GM12878 (cell line): Measurements from ENCODE around the gene KRTAP24-1.

ENCODE experiments used
- ATF2 ChIP-seq: IDR thresholded peaks from 2 replicates; pipeline ENCODE4 v1.6.1; 2012; ENCODE audit warnings: low read length, inconsistent platforms
- EP300 ChIP-seq, 2 experiments: fragments of 150-350 bp in 1 of 2; IDR thresholded peaks; 2 replicates each; pipeline ENCODE4 v1.6.1; 2011 to 2012; ENCODE audit warnings: low read depth in 2 of 2, low read length in 2 of 2, borderline replicate concordance in 1 of 2, improper control_type of control experiment in 1 of 2, inconsistent platforms in 1 of 2; ENCODE audit not compliant: control insufficient read depth in 1 of 2
- SP1 ChIP-seq: IDR thresholded peaks from one replicate; pipeline ENCODE4 v1.6.1; 2011; ENCODE audit warnings: low read depth, low read length
- USF1 ChIP-seq: IDR thresholded peaks from 2 replicates; pipeline ENCODE4 v1.6.1; 2011; ENCODE audit warnings: borderline replicate concordance, low read depth, mild to moderate bottlenecking, moderate library complexity, mixed read lengths, low read length; ENCODE audit not compliant: insufficient read depth; ENCODE audit errors: extremely low read length
- YY1 ChIP-seq: IDR thresholded peaks from 2 replicates; pipeline ENCODE4 v1.6.1; 2011; ENCODE audit warnings: low read depth, mild to moderate bottlenecking, low read length
- ZNF384 ChIP-seq: IDR thresholded peaks from 2 replicates; pipeline ENCODE4 v1.6.1; 2012; ENCODE audit warnings: low read depth, mild to moderate bottlenecking, low read length, improper control_type of control experiment, borderline replicate concordance
- TF ChIP-seq, protein P1 (sequence below), 3 experiments: IDR thresholded peaks in 2 of 3; conservative IDR thresholded peaks in 1 of 3; 2 replicates each; pipeline ENCODE4 v1.5.1; 2011; ENCODE audit warnings: low read depth in 3 of 3, low read length in 3 of 3, mild to moderate bottlenecking in 3 of 3, control low read depth in 2 of 3, moderate library complexity in 2 of 3, inconsistent platforms in 1 of 3, mixed read lengths in 1 of 3; ENCODE audit not compliant: control insufficient read depth in 2 of 3, insufficient read depth in 1 of 3; ENCODE audit errors: extremely low read depth in 1 of 3
- TF ChIP-seq, protein P2 (sequence below): fragments of 450-650 bp; IDR thresholded peaks from 2 replicates; pipeline ENCODE4 v1.6.1; 2016; ENCODE audit warnings: mild to moderate bottlenecking, moderate library complexity, borderline replicate concordance
- TF ChIP-seq, protein P3 (sequence below): IDR thresholded peaks from 2 replicates; pipeline ENCODE4 v1.6.1; 2011; ENCODE audit warnings: low read depth, low read length, improper control_type of control experiment, borderline replicate concordance

DNA sequence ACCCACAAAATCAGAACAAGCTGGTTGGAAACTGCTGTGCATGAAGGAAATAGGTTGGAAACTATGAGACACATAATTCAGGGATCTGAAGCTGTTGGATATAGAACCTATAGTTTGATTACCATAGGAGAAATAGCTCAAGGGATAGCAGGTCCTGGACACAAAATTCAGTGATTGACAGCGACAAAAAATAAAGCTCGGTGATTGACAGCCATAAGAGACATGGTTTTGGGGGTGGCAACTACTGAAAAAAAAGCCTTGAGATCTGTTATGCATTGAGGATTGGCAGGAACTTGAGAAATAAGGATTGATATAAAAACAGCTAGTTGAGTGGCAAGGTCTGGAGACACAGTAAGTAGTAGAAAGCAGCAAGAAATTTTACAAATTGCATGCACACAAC, 6.5 kb upstream of the KRTAP24-1 start, which contains the start of gene KRTAP25-1:
- no peak for TF ChIP-seq YY1
- TF ChIP-seq, protein P1, sequence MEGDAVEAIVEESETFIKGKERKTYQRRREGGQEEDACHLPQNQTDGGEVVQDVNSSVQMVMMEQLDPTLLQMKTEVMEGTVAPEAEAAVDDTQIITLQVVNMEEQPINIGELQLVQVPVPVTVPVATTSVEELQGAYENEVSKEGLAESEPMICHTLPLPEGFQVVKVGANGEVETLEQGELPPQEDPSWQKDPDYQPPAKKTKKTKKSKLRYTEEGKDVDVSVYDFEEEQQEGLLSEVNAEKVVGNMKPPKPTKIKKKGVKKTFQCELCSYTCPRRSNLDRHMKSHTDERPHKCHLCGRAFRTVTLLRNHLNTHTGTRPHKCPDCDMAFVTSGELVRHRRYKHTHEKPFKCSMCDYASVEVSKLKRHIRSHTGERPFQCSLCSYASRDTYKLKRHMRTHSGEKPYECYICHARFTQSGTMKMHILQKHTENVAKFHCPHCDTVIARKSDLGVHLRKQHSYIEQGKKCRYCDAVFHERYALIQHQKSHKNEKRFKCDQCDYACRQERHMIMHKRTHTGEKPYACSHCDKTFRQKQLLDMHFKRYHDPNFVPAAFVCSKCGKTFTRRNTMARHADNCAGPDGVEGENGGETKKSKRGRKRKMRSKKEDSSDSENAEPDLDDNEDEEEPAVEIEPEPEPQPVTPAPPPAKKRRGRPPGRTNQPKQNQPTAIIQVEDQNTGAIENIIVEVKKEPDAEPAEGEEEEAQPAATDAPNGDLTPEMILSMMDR (IDR thresholded peaks at IDR 0.05 in 2 of 3, conservative IDR thresholded peaks at IDR 0.05 in 1 of 3; ENCODE audit: control insufficient read depth in 2 of 3, extremely low read depth in 1 of 3, insufficient read depth in 1 of 3, low read depth in 3 of 3, low read length in 3 of 3) = no peak
- TF ChIP-seq ATF2 = no peak
- no peak for TF ChIP-seq EP300 (IDR thresholded peaks at IDR 0.05; ENCODE audit: borderline replicate concordance in 1 of 2, control insufficient read depth in 1 of 2, low read depth in 2 of 2, low read length in 2 of 2)
- no peak for TF ChIP-seq SP1
- no peak for TF ChIP-seq USF1
- TF ChIP-seq ZNF384 = no peak
- TF ChIP-seq, protein P2, sequence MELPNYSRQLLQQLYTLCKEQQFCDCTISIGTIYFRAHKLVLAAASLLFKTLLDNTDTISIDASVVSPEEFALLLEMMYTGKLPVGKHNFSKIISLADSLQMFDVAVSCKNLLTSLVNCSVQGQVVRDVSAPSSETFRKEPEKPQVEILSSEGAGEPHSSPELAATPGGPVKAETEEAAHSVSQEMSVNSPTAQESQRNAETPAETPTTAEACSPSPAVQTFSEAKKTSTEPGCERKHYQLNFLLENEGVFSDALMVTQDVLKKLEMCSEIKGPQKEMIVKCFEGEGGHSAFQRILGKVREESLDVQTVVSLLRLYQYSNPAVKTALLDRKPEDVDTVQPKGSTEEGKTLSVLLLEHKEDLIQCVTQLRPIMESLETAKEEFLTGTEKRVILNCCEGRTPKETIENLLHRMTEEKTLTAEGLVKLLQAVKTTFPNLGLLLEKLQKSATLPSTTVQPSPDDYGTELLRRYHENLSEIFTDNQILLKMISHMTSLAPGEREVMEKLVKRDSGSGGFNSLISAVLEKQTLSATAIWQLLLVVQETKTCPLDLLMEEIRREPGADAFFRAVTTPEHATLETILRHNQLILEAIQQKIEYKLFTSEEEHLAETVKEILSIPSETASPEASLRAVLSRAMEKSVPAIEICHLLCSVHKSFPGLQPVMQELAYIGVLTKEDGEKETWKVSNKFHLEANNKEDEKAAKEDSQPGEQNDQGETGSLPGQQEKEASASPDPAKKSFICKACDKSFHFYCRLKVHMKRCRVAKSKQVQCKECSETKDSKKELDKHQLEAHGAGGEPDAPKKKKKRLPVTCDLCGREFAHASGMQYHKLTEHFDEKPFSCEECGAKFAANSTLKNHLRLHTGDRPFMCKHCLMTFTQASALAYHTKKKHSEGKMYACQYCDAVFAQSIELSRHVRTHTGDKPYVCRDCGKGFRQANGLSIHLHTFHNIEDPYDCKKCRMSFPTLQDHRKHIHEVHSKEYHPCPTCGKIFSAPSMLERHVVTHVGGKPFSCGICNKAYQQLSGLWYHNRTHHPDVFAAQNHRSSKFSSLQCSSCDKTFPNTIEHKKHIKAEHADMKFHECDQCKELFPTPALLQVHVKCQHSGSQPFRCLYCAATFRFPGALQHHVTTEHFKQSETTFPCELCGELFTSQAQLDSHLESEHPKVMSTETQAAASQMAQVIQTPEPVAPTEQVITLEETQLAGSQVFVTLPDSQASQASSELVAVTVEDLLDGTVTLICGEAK = no peak
- TF ChIP-seq, protein P3, sequence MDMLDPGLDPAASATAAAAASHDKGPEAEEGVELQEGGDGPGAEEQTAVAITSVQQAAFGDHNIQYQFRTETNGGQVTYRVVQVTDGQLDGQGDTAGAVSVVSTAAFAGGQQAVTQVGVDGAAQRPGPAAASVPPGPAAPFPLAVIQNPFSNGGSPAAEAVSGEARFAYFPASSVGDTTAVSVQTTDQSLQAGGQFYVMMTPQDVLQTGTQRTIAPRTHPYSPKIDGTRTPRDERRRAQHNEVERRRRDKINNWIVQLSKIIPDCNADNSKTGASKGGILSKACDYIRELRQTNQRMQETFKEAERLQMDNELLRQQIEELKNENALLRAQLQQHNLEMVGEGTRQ = no peak
